ENCODE results near the gene CACNA1A. TPM values are rescaled to one million over a fixed set of nuclear protein-coding genes. Genes with fewer than 3 reads are reported as not detected.

Gene CACNA1A
- polyA plus RNA-seq, 1 donor (not counting 4 experiments of a cell fraction or from before 2014, with no cell fraction given): not detected

DNA sequence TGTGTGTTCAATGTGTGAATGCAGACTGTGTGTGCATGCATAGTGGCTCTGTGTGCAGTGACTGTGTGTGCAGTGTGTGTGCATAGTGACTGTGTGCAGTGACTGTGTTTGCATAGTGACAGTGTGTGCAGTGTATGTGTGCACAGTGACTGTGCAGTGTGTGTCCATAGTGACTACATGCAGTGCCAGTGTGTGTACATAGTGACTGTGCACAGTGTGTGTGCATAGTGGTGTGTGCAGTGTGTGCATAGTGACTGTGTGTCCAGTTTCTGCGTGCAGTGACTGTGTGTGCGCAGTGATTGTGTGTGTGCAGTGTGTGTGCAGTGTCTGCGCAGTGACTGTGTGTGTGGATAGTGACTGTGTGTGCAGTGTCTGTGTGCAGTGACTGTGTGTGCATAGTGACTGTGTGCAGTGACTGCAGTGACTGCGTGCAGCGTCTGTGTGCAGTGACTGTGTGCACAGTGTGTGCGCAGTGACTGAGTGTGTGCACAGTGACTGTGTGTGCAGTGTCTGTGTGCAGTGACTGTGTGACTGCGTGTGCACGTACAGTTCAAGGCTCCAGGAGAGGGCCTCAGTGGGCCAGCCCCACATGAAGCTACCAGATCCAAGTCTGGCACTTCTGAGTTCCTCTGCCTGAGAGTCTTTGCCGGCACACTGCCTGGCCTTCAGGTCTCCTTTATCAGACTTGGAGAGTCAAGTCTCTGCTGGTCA lies 265.8 kb downstream of the CACNA1A start:
- H2AFZ ChIP-seq (ENCODE audit: control insufficient read depth, low read length): no peak overlapping the region
- no peak for FAIRE-seq

GRCh38 chr19:13238891-13239534 lies 267.3 kb downstream of the CACNA1A start:
- Histone ChIP-seq H2AFZ (ENCODE audit: control insufficient read depth, low read length) (no peak overlapping the region), H3K9ac (ENCODE audit: control insufficient read depth, extremely low read depth, insufficient read depth, low read length) (no peak overlapping the region), H3K27ac (ENCODE audit: control insufficient read depth, insufficient read depth, low read length) (no peak overlapping the region), H3K36me3 (ENCODE audit: control insufficient read depth in 2 of 2, extremely low read depth in 1 of 2, insufficient read depth in 2 of 2, low read length in 2 of 2) (no peaks in the 10 kb centered on the region), H3K79me2 (ENCODE audit: control insufficient read depth, insufficient read depth, low read length) (no peaks in the 10 kb centered on the region), H3K4me1 (ENCODE audit: control insufficient read depth, extremely low read depth, insufficient read depth, low read length) (no peaks in the 10 kb centered on the region), H3K9me3 (ENCODE audit: control insufficient read depth, low read depth, low read length) (no peaks in the 10 kb centered on the region), H4K20me1 (ENCODE audit: control insufficient read depth, extremely low read depth, insufficient read depth, low read length) (no peaks in the 10 kb centered on the region), H3K4me2 (ENCODE audit: control insufficient read depth, extremely low read depth, insufficient read depth, low read depth, low read length) (no peak overlapping the region), H3K4me3 (ENCODE audit: control insufficient read depth in 2 of 3, extremely low read depth in 1 of 3, insufficient read depth in 2 of 3, low read depth in 1 of 3, low read length in 3 of 3) (no peak overlapping the region), H3K9me1 (ENCODE audit: control insufficient read depth, extremely low read depth, insufficient read depth, low read length) (no peaks in the 10 kb centered on the region), H3K27me3 (ENCODE audit: control insufficient read depth, extremely low read depth, insufficient read depth, low read length) (peaks cover 12% of the 10 kb centered on the region)
- FAIRE-seq: no peak
- DNase-seq (ENCODE audit: low read depth, low spot score): no peak
- TF ChIP-seq CTCF (optimal IDR thresholded peaks at IDR 0.05 in 1 of 3, IDR thresholded peaks at IDR 0.05 in 1 of 3, conservative IDR thresholded peaks at IDR 0.05 in 1 of 3; ENCODE audit: extremely low read depth in 1 of 3, insufficient read depth in 2 of 3, low read length in 3 of 3) (no peak), EZH2 (IDR thresholded peaks at IDR 0.05; ENCODE audit: low read length) (no peak)
- dilution Hi-C loops (cut with MboI; ENCODE audit: extremely low pct_ligation_motif_present, low sequenced_read_pairs): no loop called here

More for the DNA sequence above, 265.8 kb downstream of the CACNA1A start:
- no peak overlapping the region for H3K27ac ChIP-seq (ENCODE audit: control insufficient read depth, insufficient read depth, low read length)
- H4K20me1 ChIP-seq (ENCODE audit: control insufficient read depth, extremely low read depth, insufficient read depth, low read length): no peaks in the 10 kb centered on the region
- no peak overlapping the region for H3K4me3 ChIP-seq (ENCODE audit: control insufficient read depth in 2 of 3, extremely low read depth in 1 of 3, insufficient read depth in 2 of 3, low read depth in 1 of 3, low read length in 3 of 3)
- dilution Hi-C loops (cut with MboI; ENCODE audit: extremely low pct_ligation_motif_present, low sequenced_read_pairs): no loop called here
- H3K9ac ChIP-seq (ENCODE audit: control insufficient read depth, extremely low read depth, insufficient read depth, low read length): no peak overlapping the region
- H3K9me1 ChIP-seq (ENCODE audit: control insufficient read depth, extremely low read depth, insufficient read depth, low read length): no peaks in the 10 kb centered on the region
- no peak for TF ChIP-seq EZH2 (IDR thresholded peaks at IDR 0.05; ENCODE audit: low read length)
- H3K27me3 ChIP-seq (ENCODE audit: control insufficient read depth, extremely low read depth, insufficient read depth, low read length): peaks cover 12% of the 10 kb centered on the region
- H3K4me1 ChIP-seq (ENCODE audit: control insufficient read depth, extremely low read depth, insufficient read depth, low read length): no peaks in the 10 kb centered on the region
- DNase-seq (ENCODE audit: low read depth, low spot score): no peak
- no peaks in the 10 kb centered on the region for H3K9me3 ChIP-seq (ENCODE audit: control insufficient read depth, low read depth, low read length)
- no peaks in the 10 kb centered on the region for H3K36me3 ChIP-seq (ENCODE audit: control insufficient read depth in 2 of 2, extremely low read depth in 1 of 2, insufficient read depth in 2 of 2, low read length in 2 of 2)
- no peak overlapping the region for H3K4me2 ChIP-seq (ENCODE audit: control insufficient read depth, extremely low read depth, insufficient read depth, low read depth, low read length)
- no peaks in the 10 kb centered on the region for H3K79me2 ChIP-seq (ENCODE audit: control insufficient read depth, insufficient read depth, low read length)

All from keratinocyte (primary cell).